Stimulated activated CD4-positive, alpha-beta T cell treated with anti-CD3 and anti-CD28 coated beads, Interleukin-12 subunit alpha, Interleukin-12 subunit beta, amount 100 ng/mL, for 4 hours (primary cell): ENCODE data around the gene MEF2C.

Experiments
- DNase-seq: peaks from one replicate; pipeline ENCODE4 v3.0.0-alpha.2; 2020

The MEF2C gene

DNA sequence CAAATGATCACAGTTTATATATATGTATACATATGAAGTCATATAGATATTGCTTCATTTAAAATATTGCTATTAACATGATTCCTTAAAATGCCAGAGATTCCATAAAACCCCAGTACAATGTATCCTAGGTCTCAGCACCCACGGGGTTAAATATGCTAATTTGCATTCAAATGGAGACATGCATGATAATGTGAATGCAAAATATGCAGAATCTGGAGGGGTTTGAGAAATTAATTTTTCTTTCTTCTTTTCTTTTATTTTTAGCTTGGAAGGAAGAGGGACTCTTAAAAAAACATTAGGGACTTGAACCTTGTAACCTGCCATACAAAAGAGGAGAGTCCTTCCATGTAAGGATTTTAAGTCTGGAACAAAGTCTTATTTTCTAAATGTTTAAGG lies 211.9 kb downstream of the MEF2C start:
- no peak for DNase-seq

- DNase-seq: no peak
Measured at GRCh38 chr5:88670461-88670860, 212.5 kb downstream of the MEF2C start.

DNA sequence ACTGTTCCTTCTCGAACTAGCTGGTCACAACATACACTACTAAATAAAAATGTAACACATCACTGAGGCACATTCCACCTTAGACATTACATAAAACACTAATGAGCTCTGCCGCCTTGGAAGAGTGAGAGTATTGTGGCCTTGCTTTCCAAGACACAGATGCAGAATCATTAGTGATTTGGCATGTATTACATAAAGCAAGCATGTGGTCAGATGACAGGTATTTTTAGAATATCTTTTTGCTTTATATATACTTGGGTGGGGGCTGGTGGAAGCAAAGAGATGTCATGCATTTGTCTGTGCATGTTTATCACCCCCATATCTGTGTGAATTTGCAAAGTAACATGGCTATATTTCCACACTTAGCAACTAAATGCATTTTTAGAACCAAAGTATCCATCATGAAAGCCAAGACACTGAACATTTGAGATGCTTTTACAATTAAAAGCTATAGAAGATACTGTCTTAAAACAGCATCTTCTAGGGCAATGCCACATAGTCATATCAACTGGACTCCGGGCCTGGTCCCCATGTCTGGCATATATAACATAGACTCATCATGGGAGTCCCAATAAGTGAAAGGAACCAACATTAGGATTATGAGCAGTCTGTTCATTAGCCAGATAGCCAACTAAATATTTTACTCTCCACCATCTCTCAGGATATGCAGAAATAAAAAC lies 213.5 kb downstream of the MEF2C start:
- no peak for DNase-seq

- no peak for DNase-seq
Measured at GRCh38 chr5:88667496-88668201, 215.3 kb downstream of the MEF2C start.
